GM23338 (cell line): ENCODE measurements around the gene ETV1. TPM values are rescaled to one million over a fixed set of nuclear protein-coding genes. Genes with fewer than 3 reads are reported as not detected.

Experiments used
- ATAC-seq: fragments of 200-7000 bp; cut with Tn5 transposase; 3 replicates; pipeline ENCODE4 v1.9.1; 2020
- DNase-seq: peaks from one replicate; pipeline ENCODE4 v3.0.0-alpha.2; 2015; ENCODE audit warnings: low spot score
- H2AFZ ChIP-seq: fragments of 200-600 bp; sonication (generic); 2 replicates; pipeline ENCODE4 v1.8.0; 2016; ENCODE audit warnings: antibody characterized with exemption, mild to moderate bottlenecking, moderate library complexity
- H3F3A ChIP-seq: fragments of 200-600 bp; sonication (generic); replicated peaks from 2 replicates; pipeline ENCODE4 v1.8.0; 2017; ENCODE audit warnings: antibody characterized with exemption, mixed run types, low read depth
- H3K27ac ChIP-seq: fragments of 200-600 bp; sonication (generic); 2 replicates; pipeline ENCODE4 v1.6.1; 2016; ENCODE audit warnings: low read depth
- H3K27me3 ChIP-seq: fragments of 200-600 bp; sonication (generic); 2 replicates; pipeline ENCODE4 v1.8.0; 2016; ENCODE audit warnings: mild to moderate bottlenecking, mixed run types, moderate library complexity; ENCODE audit not compliant: insufficient read depth
- H3K36me3 ChIP-seq: fragments of 200-600 bp; sonication (generic); 2 replicates; pipeline ENCODE4 v1.8.0; 2016; ENCODE audit warnings: mild to moderate bottlenecking; ENCODE audit not compliant: insufficient read depth
- H3K4me1 ChIP-seq: fragments of 200-600 bp; sonication (generic); 2 replicates; pipeline ENCODE4 v1.8.0; 2016; ENCODE audit warnings: mild to moderate bottlenecking, moderate library complexity; ENCODE audit not compliant: insufficient read depth
- H3K4me2 ChIP-seq: fragments of 200-600 bp; sonication (generic); 2 replicates; pipeline ENCODE4 v1.7.1; 2017; ENCODE audit warnings: mixed run types
- H3K4me3 ChIP-seq: fragments of 200-600 bp; sonication (generic); 2 replicates; pipeline ENCODE4 v1.6.1; 2016; ENCODE audit warnings: mixed run types
- H3K79me2 ChIP-seq: fragments of 200-600 bp; sonication (generic); replicated peaks from 2 replicates; pipeline ENCODE4 v1.8.0; 2017; ENCODE audit warnings: mild to moderate bottlenecking; ENCODE audit not compliant: insufficient read depth
- H3K9me2 ChIP-seq: fragments of 200-600 bp; sonication (generic); 2 replicates; pipeline ENCODE4 v1.8.0; 2017; ENCODE audit not compliant: insufficient read depth
- H4K20me1 ChIP-seq: fragments of 200-600 bp; sonication (generic); replicated peaks from 2 replicates; pipeline ENCODE4 v1.8.0; 2017; ENCODE audit warnings: mild to moderate bottlenecking; ENCODE audit not compliant: insufficient read depth
- H3K27ac Mint-ChIP-seq: 2 replicates; pipeline ENCODE4 v1.8.0; 2020; ENCODE audit warnings: inconsistent platforms, mild to moderate bottlenecking, moderate library complexity, mixed read lengths
- H3K27me3 Mint-ChIP-seq: 3 replicates; pipeline ENCODE4 v1.8.0; 2022; ENCODE audit warnings: low read depth, mild to moderate bottlenecking, moderate library complexity, mixed read lengths, inconsistent platforms; ENCODE audit not compliant: insufficient read depth, poor library complexity
- H3K36me3 Mint-ChIP-seq: 3 replicates; pipeline ENCODE4 v1.8.0; 2021; ENCODE audit warnings: low read depth, mild to moderate bottlenecking, inconsistent platforms, moderate library complexity, mixed read lengths
- H3K4me1 Mint-ChIP-seq: 3 replicates; pipeline ENCODE4 v1.8.0; 2020; ENCODE audit warnings: mild to moderate bottlenecking, inconsistent platforms, mixed read lengths
- H3K4me3 Mint-ChIP-seq: 3 replicates; pipeline ENCODE4 v1.8.0; 2021; ENCODE audit warnings: moderate library complexity, mild to moderate bottlenecking, inconsistent platforms, mixed read lengths
- H3K9me3 Mint-ChIP-seq: 3 replicates; pipeline ENCODE4 v1.8.0; 2020; ENCODE audit warnings: moderate library complexity, mild to moderate bottlenecking, inconsistent platforms, mixed read lengths
- ETS1 ChIP-seq: IDR thresholded peaks from 2 replicates; pipeline ENCODE4 v1.6.1; 2016; ENCODE audit warnings: antibody characterized with exemption
- EZH2phosphoT487 ChIP-seq: fragments of 200-600 bp; sonication (generic); IDR thresholded peaks from one replicate; pipeline ENCODE4 v1.8.1; 2018; ENCODE audit warnings: antibody characterized with exemption; ENCODE audit not compliant: unreplicated experiment
- JUNB ChIP-seq: IDR thresholded peaks from one replicate; pipeline ENCODE4 v1.6.1; 2016; ENCODE audit warnings: antibody characterized with exemption; ENCODE audit not compliant: unreplicated experiment
- REST ChIP-seq: IDR thresholded peaks from one replicate; pipeline ENCODE4 v1.6.1; 2018; ENCODE audit warnings: antibody characterized with exemption; ENCODE audit not compliant: unreplicated experiment
- polyA plus RNA-seq: library from polyadenylated mRNA; unstranded; fragments of >200 nt; fragmentation: Nextera tagmentation; extraction: Ambion mirVana; gene quantifications from 2 replicates; pipeline ENCODE4 v1.2.1, GENCODE V29; 2016
- total RNA-seq: library from RNA; depleted of rRNA; stranded (reverse); fragments of >200 nt; shearing (Covaris generic); gene quantifications from 2 replicates; pipeline ENCODE4 v1.2.3, GENCODE V29; 2014

Gene ETV1
- total and polyA plus RNA-seq, 2 experiments from 2014 or later: 49.4 to 61.9 TPM

DNA sequence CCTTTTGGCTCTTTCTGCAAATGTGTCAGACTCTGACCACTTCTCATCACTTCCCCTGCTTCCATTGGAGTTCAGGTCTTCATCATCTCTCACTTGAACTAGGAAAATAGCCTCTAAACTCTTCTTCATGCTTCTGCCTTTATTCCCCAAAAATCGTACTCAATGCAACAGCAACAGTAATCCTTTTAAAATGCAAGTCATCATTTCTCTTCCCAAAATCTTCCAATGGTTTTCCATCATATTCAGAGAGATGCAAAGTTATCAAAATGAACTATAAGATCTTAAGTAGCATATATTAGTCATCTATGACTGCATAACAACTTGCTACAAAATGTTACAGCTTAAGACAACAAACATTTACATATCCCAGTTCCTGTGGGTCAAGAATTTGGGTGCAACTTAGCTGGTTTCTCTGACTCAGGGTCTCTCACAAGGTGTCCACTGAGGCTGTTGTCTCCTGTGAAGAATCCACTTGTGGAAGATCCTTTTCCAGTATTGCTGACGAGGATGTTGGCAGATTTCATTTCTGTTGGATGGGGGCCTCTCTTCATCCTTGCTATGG lies 31.0 kb upstream of the ETV1 start:
- Histone ChIP-seq H3K4me2 (no peak overlapping the region), H3K27ac (no peak overlapping the region), H3K36me3 (no peaks in the 10 kb centered on the region), H3F3A (no peaks in the 10 kb centered on the region), H3K9me2 (no peaks in the 10 kb centered on the region), H4K20me1 (no peaks in the 10 kb centered on the region), H2AFZ (no peak overlapping the region), H3K4me1 (no peaks in the 10 kb centered on the region), H3K79me2 (no peaks in the 10 kb centered on the region), H3K27me3 (no peaks in the 10 kb centered on the region), H3K4me3 (no peak overlapping the region)
- Mint-ChIP-seq H3K4me1 (peaks cover 4% of the 10 kb centered on the region; the same call in 1 of the 3 replicates), H3K36me3 (no peaks in the 10 kb centered on the region), H3K27ac (no peak overlapping the region), H3K27me3 (no peaks in the 10 kb centered on the region), H3K4me3 (no peak overlapping the region), H3K9me3 (no peaks in the 10 kb centered on the region)
- no peak for ATAC-seq
- DNase-seq: no peak
- TF ChIP-seq EZH2phosphoT487 (no peak), JUNB (no peak), REST (no peak)

- Mint-ChIP-seq H3K4me3 (no peak overlapping the region), H3K9me3 (no peaks in the 10 kb centered on the region)
- H3K4me2 ChIP-seq: no peak overlapping the region
Measured at GRCh38 chr7:14018751-14019150, 29.3 kb upstream of the ETV1 start.

More at GRCh38 chr7:14018751-14019150, 29.3 kb upstream of the ETV1 start:
- Mint-ChIP-seq H3K4me1 (no peaks in the 10 kb centered on the region), H3K36me3 (no peaks in the 10 kb centered on the region), H3K27ac (no peak overlapping the region), H3K27me3 (no peaks in the 10 kb centered on the region)
- Histone ChIP-seq H3K4me1 (no peaks in the 10 kb centered on the region), H4K20me1 (no peaks in the 10 kb centered on the region), H3K36me3 (no peaks in the 10 kb centered on the region), H3K4me3 (no peak overlapping the region), H3K9me2 (no peaks in the 10 kb centered on the region), H2AFZ (no peak overlapping the region), H3K79me2 (no peaks in the 10 kb centered on the region), H3K27ac (no peak overlapping the region), H3K27me3 (no peaks in the 10 kb centered on the region), H3F3A (no peaks in the 10 kb centered on the region)
- no peak for DNase-seq
- no peak for ATAC-seq
- TF ChIP-seq JUNB: no peak
- no peak for TF ChIP-seq ETS1
- TF ChIP-seq EZH2phosphoT487: no peak
